GM21529 (cell line): ENCODE measurements around the gene TCHH.

ENCODE experiments used
- ATAC-seq: cut with Tn5 transposase; IDR thresholded peaks from one replicate; pipeline ENCODE4 v1.9.1; 2021; ENCODE audit not compliant: unreplicated experiment

The TCHH gene

GRCh38 chr1:152071123-152071522, 44.1 kb downstream of the TCHH start:
- no peak for ATAC-seq

DNA sequence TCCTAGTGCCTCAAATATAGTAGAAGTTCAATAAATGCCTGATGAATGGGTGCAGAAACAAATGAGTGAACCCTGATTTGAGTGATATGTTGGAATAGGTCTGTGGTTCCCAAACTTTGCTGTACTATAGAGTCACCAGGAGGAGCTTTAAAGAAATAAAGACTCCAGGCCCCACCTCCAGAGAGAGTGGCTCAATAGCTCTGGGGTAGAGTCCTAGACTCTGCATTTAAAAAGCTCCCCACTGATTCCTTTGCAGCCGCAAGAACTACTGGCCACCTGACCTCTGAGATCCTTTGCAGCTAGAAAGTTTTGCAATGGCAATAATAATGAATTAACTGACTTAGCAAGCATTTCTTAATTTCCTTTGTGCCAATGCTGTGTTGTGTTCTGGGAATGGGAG, 47.3 kb downstream of the TCHH start:
- ATAC-seq: no peak

DNA sequence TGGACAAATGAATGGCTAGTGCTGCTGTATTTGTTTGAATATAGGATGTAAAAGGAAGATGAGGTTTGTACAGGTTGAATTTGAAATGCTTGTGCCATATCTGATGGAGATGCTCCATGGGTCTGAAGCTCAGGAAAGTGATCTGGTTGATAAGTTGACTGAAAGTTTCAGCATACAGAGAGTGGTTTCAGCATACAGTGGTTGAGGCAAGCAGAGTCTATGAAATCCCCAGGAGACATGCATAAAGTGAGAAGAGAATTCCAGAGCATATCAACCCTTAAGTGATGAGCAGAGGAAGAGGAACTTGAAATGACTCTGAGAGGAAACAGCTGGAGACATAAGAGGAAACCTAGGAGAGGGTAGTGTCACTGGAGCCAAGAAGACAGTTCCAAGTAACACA, 48.1 kb downstream of the TCHH start:
- ATAC-seq: no peak

DNA sequence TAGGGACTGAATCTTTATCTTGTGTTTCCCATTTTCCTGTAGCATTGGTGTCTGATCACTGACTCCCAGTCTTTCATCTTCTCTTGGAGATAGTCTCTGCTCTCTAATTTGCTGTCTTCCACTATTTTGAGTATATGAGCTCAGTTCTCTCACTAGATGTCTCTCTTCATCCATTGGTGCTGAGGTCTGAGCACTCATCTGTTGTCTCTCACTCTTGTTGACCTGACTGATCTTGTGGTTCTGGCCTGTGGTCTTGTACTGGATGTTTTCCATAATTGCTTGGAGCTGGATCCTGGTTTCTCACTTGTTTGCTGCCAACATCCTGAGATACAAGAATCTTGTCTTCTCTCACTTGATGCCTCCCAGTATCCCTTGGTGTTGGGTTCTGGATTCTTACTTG, 53.3 kb downstream of the TCHH start:
- ATAC-seq: no peak
